HG02973 (cell line): ENCODE data around the gene ABHD5.

ENCODE experiments used
- ATAC-seq: cut with Tn5 transposase; IDR thresholded peaks from one replicate; pipeline ENCODE4 v1.9.1; 2021; ENCODE audit warnings: moderate library complexity; ENCODE audit not compliant: unreplicated experiment

Gene ABHD5

GRCh38 chr3:43709022-43709421 lies 18.3 kb downstream of the ABHD5 start:
- ATAC-seq, result no peak

- no peak for ATAC-seq
These were observed 19.9 kb downstream of the ABHD5 start for GRCh38 chr3:43710607-43711006.

GRCh38 chr3:43718296-43718695 lies 27.6 kb downstream of the ABHD5 start:
- no peak for ATAC-seq

- no peak for ATAC-seq
These were observed 32.5 kb downstream of the ABHD5 start for GRCh38 chr3:43723121-43723734.

GRCh38 chr3:43726521-43726920 lies 35.8 kb downstream of the ABHD5 start:
- ATAC-seq, result no peak

GRCh38 chr3:43727930-43728329 lies 37.2 kb downstream of the ABHD5 start:
- ATAC-seq, result no peak

- ATAC-seq, result no peak
These were observed 37.7 kb downstream of the ABHD5 start for GRCh38 chr3:43728476-43728875.

GRCh38 chr3:43728947-43729346 lies 38.2 kb downstream of the ABHD5 start:
- no peak for ATAC-seq

- no peak for ATAC-seq
These were observed 39.1 kb downstream of the ABHD5 start for GRCh38 chr3:43729707-43730414.

GRCh38 chr3:43732747-43733425 lies 42.1 kb downstream of the ABHD5 start:
- ATAC-seq, result no peak

GRCh38 chr3:43733459-43734384 lies 43.0 kb downstream of the ABHD5 start:
- ATAC-seq, result no peak

GRCh38 chr3:43734685-43735084 lies 43.9 kb downstream of the ABHD5 start:
- ATAC-seq, result no peak

GRCh38 chr3:43735618-43736017 lies 44.9 kb downstream of the ABHD5 start:
- no peak for ATAC-seq

- ATAC-seq, result no peak
These were observed 46.1 kb downstream of the ABHD5 start for GRCh38 chr3:43736558-43737440.

- no peak for ATAC-seq
These were observed 47.6 kb downstream of the ABHD5 start for GRCh38 chr3:43738305-43738704.

- no peak for ATAC-seq
These were observed 52.2 kb downstream of the ABHD5 start for GRCh38 chr3:43742920-43743319.

- no peak for ATAC-seq
These were observed 56.9 kb downstream of the ABHD5 start for GRCh38 chr3:43747641-43748040.

- ATAC-seq, result no peak
These were observed 57.4 kb downstream of the ABHD5 start for GRCh38 chr3:43748179-43748578.

GRCh38 chr3:43748645-43749044 lies 57.9 kb downstream of the ABHD5 start:
- ATAC-seq, result no peak

GRCh38 chr3:43752905-43753304 lies 62.2 kb downstream of the ABHD5 start:
- ATAC-seq, result no peak
